SK-N-SH (cell line): ENCODE data around the gene SKA2. TPM values are rescaled to one million over a fixed set of nuclear protein-coding genes. Genes with fewer than 3 reads are reported as not detected.

ENCODE experiments used
- CTCF ChIA-PET: fragments of 300-600, 350-600 bp; formaldehyde crosslinking; extraction: SDS; loops from one replicate; lab custom pipeline; 2021; lab: Yijun Ruan, JAX
- POLR2A ChIA-PET: fragments of 350-600 bp; sonication (Branson Sonifier 250); formaldehyde crosslinking; extraction: SDS; loops from one replicate; lab custom pipeline; 2020; ENCODE audit warnings: antibody characterized with exemption, inconsistent platforms; lab: Yijun Ruan, JAX
- DNase-seq: peaks from one replicate; pipeline ENCODE4 v3.0.0; 2012
- H2AFZ ChIP-seq: fragments of 200-600 bp; sonication (generic); 2 replicates; pipeline ENCODE4 v1.8.1; 2016; ENCODE audit warnings: antibody characterized with exemption, mild to moderate bottlenecking, low read depth
- H3F3A ChIP-seq: fragments of 200-600 bp; sonication (generic); replicated peaks from 2 replicates; pipeline ENCODE3; 2016; ENCODE audit warnings: antibody characterized with exemption, mild to moderate bottlenecking; ENCODE audit not compliant: insufficient read depth
- H3K27ac ChIP-seq, 2 experiments: fragments of 200-500 bp in 1 of 2; fragments of 200-600 bp in 1 of 2; sonication (Bioruptor generic) in 1 of 2; sonication (generic), shearing (Covaris generic) in 1 of 2; 2 replicates each; pipeline versions ENCODE4 v1.5.1 to v1.6.1; 2014 to 2016; ENCODE audit warnings: low read depth in 2 of 2, inconsistent platforms in 1 of 2, low read length in 1 of 2, mild to moderate bottlenecking in 1 of 2, mixed read lengths in 1 of 2
- H3K27me3 ChIP-seq: fragments of 200-600 bp; sonication (generic), shearing (Covaris generic); 2 replicates; pipeline ENCODE4 v1.6.1; 2016; ENCODE audit warnings: mixed run types; ENCODE audit not compliant: insufficient read depth
- H3K36me3 ChIP-seq, 2 experiments: fragments of 200-500 bp in 1 of 2; fragments of 200-600 bp in 1 of 2; sonication (Bioruptor generic) in 1 of 2; sonication (generic) in 1 of 2; replicated peaks in 1 of 2; 2 replicates each; pipeline versions ENCODE3 to v1.5.1; 2014 to 2016; ENCODE audit warnings: low read length in 1 of 2, mild to moderate bottlenecking in 1 of 2; ENCODE audit not compliant: insufficient read depth in 2 of 2, control insufficient read depth in 1 of 2
- H3K4me1 ChIP-seq, 2 experiments: fragments of 200-500 bp in 1 of 2; fragments of 200-600 bp in 1 of 2; sonication (Bioruptor generic) in 1 of 2; sonication (generic), shearing (Covaris generic) in 1 of 2; 2 replicates each; pipeline versions ENCODE4 v1.5.1 to v1.6.1; 2014 to 2016; ENCODE audit warnings: low read depth in 1 of 2, low read length in 1 of 2, mixed run types in 1 of 2; ENCODE audit not compliant: insufficient read depth in 2 of 2, control insufficient read depth in 1 of 2
- H3K4me2 ChIP-seq: fragments of 200-600 bp; sonication (generic), shearing (Covaris generic); 2 replicates; pipeline ENCODE4 v1.6.1; 2017; ENCODE audit warnings: mixed run types
- H3K4me3 ChIP-seq, 2 experiments: fragments of 200-500 bp in 1 of 2; fragments of 200-600 bp in 1 of 2; sonication (Bioruptor generic) in 1 of 2; sonication (generic), shearing (Covaris generic) in 1 of 2; 2 replicates each; pipeline versions ENCODE4 v1.5.1 to v1.8.1; 2014 to 2016; ENCODE audit warnings: low read depth in 2 of 2, inconsistent platforms in 1 of 2, low read length in 1 of 2, mild to moderate bottlenecking in 1 of 2, mixed read lengths in 1 of 2, moderate library complexity in 1 of 2
- H3K79me2 ChIP-seq: fragments of 200-600 bp; sonication (generic); 2 replicates; pipeline ENCODE4 v1.8.1; 2017; ENCODE audit warnings: mild to moderate bottlenecking; ENCODE audit not compliant: insufficient read depth
- H3K9ac ChIP-seq: fragments of 200-600 bp; sonication (generic); 2 replicates; pipeline ENCODE4 v1.6.1; 2017; ENCODE audit warnings: mixed run types
- H3K9me2 ChIP-seq: fragments of 200-600 bp; sonication (generic); 2 replicates; pipeline ENCODE4 v1.6.1; 2017; ENCODE audit warnings: mixed run types
- H3K9me3 ChIP-seq: fragments of 200-600 bp; sonication (generic); 2 replicates; pipeline ENCODE4 v1.6.1; 2017; ENCODE audit warnings: mixed run types, mild to moderate bottlenecking, moderate library complexity
- H4K20me1 ChIP-seq: fragments of 200-600 bp; sonication (generic); 2 replicates; pipeline ENCODE4 v1.6.1; 2017; ENCODE audit warnings: mild to moderate bottlenecking, mixed run types; ENCODE audit not compliant: insufficient read depth
- CHD2 ChIP-seq: fragments of 150-350 bp; IDR thresholded peaks from 2 replicates; pipeline ENCODE4 v1.6.1; 2018; ENCODE audit warnings: low read length; ENCODE audit not compliant: partially characterized antibody
- EP300 ChIP-seq, 2 experiments: IDR thresholded peaks; 2 replicates each; pipeline versions ENCODE4 v1.4.0 to v1.6.1; 2012; ENCODE audit warnings: borderline replicate concordance in 1 of 2, low read depth in 1 of 2, low read length in 1 of 2
- FOSL2 ChIP-seq: IDR thresholded peaks from 2 replicates; pipeline ENCODE4 v1.4.0; 2012; ENCODE audit warnings: low read depth, mild to moderate bottlenecking, moderate library complexity, borderline replicate concordance
- FOXJ3 ChIP-seq: sonication (generic); formaldehyde crosslinking; IDR thresholded peaks from 2 replicates; pipeline ENCODE4 v1.5.1; 2020; ENCODE audit warnings: mild to moderate bottlenecking, missing genetic modification reagents
- JUND ChIP-seq: IDR thresholded peaks from 2 replicates; pipeline ENCODE4 v1.4.0; 2012
- NFIC ChIP-seq: IDR thresholded peaks from 2 replicates; pipeline ENCODE4 v1.4.0; 2012; ENCODE audit warnings: borderline replicate concordance
- POLR2AphosphoS5 ChIP-seq: IDR thresholded peaks from 2 replicates; pipeline ENCODE4 v1.6.1; 2012; ENCODE audit warnings: low read depth, low read length
- RCOR1 ChIP-seq: fragments of 150-350 bp; IDR thresholded peaks from 2 replicates; pipeline ENCODE4 v1.6.1; 2017; ENCODE audit warnings: antibody characterized with exemption, low read length
- RFX5 ChIP-seq: IDR thresholded peaks from 2 replicates; pipeline ENCODE4 v1.6.1; 2012; ENCODE audit warnings: mild to moderate bottlenecking, improper control_type of control experiment, low read length
- SIN3A ChIP-seq: IDR thresholded peaks from 2 replicates; pipeline ENCODE4 v1.6.1; 2012; ENCODE audit warnings: low read depth, mild to moderate bottlenecking, low read length, moderate library complexity, borderline replicate concordance
- TCF12 ChIP-seq: IDR thresholded peaks from 2 replicates; pipeline ENCODE4 v1.4.0; 2012
- YY1 ChIP-seq: IDR thresholded peaks from 2 replicates; pipeline ENCODE4 v1.4.0; 2012; ENCODE audit warnings: low read depth, mild to moderate bottlenecking
- WGBS: methylation state at CpG from one replicate; pipeline ENCODE4 v1.1.6; 2017; ENCODE audit warnings: low lambda C conversion rate; 5-methylcytosine and 5-hydroxymethylcytosine counted together
- polyA plus RNA-seq, 3 experiments: library from polyadenylated mRNA; depleted of rRNA; stranded (reverse); fragments of >200 nt; gene quantifications; 2 replicates each; pipeline ENCODE4 v1.2.3, GENCODE V29; 2012
- TF ChIP-seq, protein P1 (sequence below): IDR thresholded peaks from 2 replicates; pipeline ENCODE4 v1.4.0; 2012; ENCODE audit warnings: low read depth, borderline replicate concordance
- TF ChIP-seq, protein P2 (sequence below): fragments of 150-350 bp; IDR thresholded peaks from 2 replicates; pipeline ENCODE4 v1.6.1; 2017; ENCODE audit warnings: antibody characterized with exemption, low read length, low read depth, borderline replicate concordance
- TF ChIP-seq, protein P3 (sequence below): IDR thresholded peaks from 2 replicates; pipeline ENCODE4 v1.4.0; 2012; ENCODE audit warnings: low read depth

The SKA2 gene
- polyA plus RNA-seq, 1 of the 3 experiments (the other 2 are of a cell fraction) = 12.8 TPM

GRCh38 chr17:59106463-59107305, 48.3 kb downstream of the SKA2 start, which contains the start of gene TRIM37 (continued):
- TF ChIP-seq, protein P1, sequence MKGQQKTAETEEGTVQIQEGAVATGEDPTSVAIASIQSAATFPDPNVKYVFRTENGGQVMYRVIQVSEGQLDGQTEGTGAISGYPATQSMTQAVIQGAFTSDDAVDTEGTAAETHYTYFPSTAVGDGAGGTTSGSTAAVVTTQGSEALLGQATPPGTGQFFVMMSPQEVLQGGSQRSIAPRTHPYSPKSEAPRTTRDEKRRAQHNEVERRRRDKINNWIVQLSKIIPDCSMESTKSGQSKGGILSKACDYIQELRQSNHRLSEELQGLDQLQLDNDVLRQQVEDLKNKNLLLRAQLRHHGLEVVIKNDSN = peak; percentile 99
- 0 out of 2 replicates have a peak, but pooled peaks have one; percentile 27 for TF ChIP-seq FOXJ3 (CRISPR knock-in tag)
- TF ChIP-seq, protein P2, sequence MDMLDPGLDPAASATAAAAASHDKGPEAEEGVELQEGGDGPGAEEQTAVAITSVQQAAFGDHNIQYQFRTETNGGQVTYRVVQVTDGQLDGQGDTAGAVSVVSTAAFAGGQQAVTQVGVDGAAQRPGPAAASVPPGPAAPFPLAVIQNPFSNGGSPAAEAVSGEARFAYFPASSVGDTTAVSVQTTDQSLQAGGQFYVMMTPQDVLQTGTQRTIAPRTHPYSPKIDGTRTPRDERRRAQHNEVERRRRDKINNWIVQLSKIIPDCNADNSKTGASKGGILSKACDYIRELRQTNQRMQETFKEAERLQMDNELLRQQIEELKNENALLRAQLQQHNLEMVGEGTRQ = peak; percentile 91
- no peak for TF ChIP-seq RFX5
- no peak; the same call in none of the 2 replicates for TF ChIP-seq TCF12

DNA sequence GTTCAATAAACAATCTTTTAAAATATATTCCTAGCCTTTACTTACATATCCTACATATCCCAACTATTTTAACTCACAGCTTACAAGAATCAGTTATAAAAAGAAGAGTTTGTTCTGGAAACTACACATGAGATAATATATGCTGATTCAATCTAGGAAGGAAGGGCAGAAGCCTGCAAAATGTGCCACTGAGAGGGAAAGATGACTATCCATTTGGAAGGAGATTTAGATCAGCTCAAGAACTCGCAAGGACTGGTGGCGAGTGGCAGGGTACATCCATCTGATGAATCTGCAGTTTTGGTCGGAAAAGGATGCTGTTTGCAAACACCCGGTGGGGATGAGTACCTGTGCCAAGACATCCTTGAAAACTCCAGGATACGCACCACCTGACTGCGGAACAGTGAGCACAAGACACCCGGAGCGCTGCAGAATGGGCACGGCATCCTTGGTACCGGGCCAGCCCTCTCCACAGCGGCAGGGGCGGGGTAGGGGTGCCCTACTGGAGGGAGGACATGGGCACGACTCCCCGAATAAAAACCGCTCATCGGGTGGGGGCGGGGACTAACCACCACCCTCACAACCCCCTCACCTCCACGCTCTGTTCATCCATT, 49.0 kb downstream of the SKA2 start:
- 0% methylated on average over 16 of the region's 18 CpGs for WGBS
- Histone ChIP-seq H3F3A (peaks cover 7% of the 10 kb centered on the region), H3K27me3 (no peaks in the 10 kb centered on the region), H3K4me1 (peaks cover 0 to 8% of the 10 kb centered on the region in 2 experiments; a peak in 2 of 4 replicates), H4K20me1 (peaks cover 14% of the 10 kb centered on the region), H3K4me2 (peak overlapping the region; percentile 80), H3K4me3 (peak overlapping the region; percentile 73 to 83), H3K9me3 (no peaks in the 10 kb centered on the region), H3K27ac (peak overlapping the region; percentile 87 to 91), H3K79me2 (peaks cover 72% of the 10 kb centered on the region), H3K9ac (peak overlapping the region; percentile 80), H3K9me2 (no peaks in the 10 kb centered on the region), H2AFZ (peak overlapping the region; percentile 79; the same call in 1 of the 2 replicates), H3K36me3 (peaks cover 6 to 21% of the 10 kb centered on the region in 2 experiments)
- peak; percentile 51 for TF ChIP-seq NFIC
- TF ChIP-seq EP300 (IDR thresholded peaks at IDR 0.05; ENCODE audit: borderline replicate concordance in 1 of 2, low read depth in 1 of 2, low read length in 1 of 2) = no peak
- TF ChIP-seq JUND = no peak
- no peak for TF ChIP-seq POLR2AphosphoS5
- no peak for TF ChIP-seq FOSL2
- no peak for TF ChIP-seq RFX5
- TF ChIP-seq RCOR1 = peak; percentile 34; the same call in 1 of the 2 replicates
- TF ChIP-seq SIN3A = peak; percentile 37; the same call in 1 of the 2 replicates
- TF ChIP-seq, protein P2 = no peak
- TF ChIP-seq, protein P3, sequence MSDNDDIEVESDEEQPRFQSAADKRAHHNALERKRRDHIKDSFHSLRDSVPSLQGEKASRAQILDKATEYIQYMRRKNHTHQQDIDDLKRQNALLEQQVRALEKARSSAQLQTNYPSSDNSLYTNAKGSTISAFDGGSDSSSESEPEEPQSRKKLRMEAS = peak; percentile 11
- TF ChIP-seq CHD2 = peak; percentile 33
- TF ChIP-seq YY1 = no peak
- ChIA-PET POLR2A (interaction anchor here (0.6 to 2.3 kb wide), 7 partner anchors 9 to 587 kb away, joined by 3 to 9 read pairs (median 4); partner anchors contain the start of genes PRR11, RAD51C, SKA2 and TEX14), CTCF (interaction anchor here (2.4 kb wide), 1 partner anchor 11 kb away, joined by 8 read pairs; no protein-coding TSS in a partner anchor)
- DNase-seq = peak; percentile 84
